ENCODE data around the gene GNG13.

DNA sequence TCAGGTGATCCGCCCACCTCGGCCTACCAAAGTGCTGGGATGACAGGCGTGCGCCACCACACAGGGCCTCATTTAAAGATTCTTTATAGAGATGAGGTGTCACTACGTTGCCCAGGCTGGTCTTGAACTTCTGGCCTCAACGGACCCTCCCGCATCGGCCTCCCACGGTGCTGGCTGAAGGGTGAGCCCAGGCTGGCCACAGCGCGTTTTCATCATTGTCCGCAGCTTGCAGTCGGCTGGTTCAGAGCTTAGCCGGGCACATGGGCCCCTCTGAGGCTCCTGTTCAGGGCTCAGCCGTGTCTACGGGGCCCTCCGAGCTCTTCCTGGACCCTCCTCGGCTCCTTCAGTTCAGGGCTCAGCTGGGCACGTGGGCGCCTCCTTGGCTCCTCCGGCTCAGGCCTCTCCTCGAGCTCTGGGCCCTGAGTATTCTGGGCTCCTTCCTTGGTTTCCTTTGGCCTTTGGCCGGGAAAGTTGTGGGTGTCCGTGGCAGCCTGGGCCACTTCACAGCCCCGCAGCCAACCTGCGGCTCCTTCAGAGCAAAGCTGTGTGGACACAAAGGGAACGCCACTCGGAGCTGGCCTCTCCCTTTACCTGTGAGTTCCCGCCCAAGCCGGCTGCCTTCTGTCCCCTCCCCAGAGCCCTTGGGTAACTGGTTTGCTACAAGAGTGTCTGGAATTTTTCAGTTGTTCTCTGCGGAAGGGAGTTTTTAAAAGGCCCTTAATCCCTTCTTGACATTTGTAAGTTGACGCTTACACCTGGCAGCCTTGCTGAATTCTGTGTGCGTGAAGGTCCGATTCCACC, 41.2 kb downstream of the GNG13 start:
- TF ChIP-seq, protein P1, sequence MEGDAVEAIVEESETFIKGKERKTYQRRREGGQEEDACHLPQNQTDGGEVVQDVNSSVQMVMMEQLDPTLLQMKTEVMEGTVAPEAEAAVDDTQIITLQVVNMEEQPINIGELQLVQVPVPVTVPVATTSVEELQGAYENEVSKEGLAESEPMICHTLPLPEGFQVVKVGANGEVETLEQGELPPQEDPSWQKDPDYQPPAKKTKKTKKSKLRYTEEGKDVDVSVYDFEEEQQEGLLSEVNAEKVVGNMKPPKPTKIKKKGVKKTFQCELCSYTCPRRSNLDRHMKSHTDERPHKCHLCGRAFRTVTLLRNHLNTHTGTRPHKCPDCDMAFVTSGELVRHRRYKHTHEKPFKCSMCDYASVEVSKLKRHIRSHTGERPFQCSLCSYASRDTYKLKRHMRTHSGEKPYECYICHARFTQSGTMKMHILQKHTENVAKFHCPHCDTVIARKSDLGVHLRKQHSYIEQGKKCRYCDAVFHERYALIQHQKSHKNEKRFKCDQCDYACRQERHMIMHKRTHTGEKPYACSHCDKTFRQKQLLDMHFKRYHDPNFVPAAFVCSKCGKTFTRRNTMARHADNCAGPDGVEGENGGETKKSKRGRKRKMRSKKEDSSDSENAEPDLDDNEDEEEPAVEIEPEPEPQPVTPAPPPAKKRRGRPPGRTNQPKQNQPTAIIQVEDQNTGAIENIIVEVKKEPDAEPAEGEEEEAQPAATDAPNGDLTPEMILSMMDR (conservative IDR thresholded peaks at IDR 0.05), result no peak
- TF ChIP-seq ZFX (IDR thresholded peaks at IDR 0.05), result no peak

Measured in C4-2B (cell line).